Measurements from ENCODE around the gene KIAA0408. TPM values are rescaled to one million over a fixed set of nuclear protein-coding genes. Genes with fewer than 3 reads are reported as not detected.

KIAA0408 gene
- total RNA-seq, 3 donors from 2014 or later, result 1.1 to 25.0 (median 2.4) TPM

DNA sequence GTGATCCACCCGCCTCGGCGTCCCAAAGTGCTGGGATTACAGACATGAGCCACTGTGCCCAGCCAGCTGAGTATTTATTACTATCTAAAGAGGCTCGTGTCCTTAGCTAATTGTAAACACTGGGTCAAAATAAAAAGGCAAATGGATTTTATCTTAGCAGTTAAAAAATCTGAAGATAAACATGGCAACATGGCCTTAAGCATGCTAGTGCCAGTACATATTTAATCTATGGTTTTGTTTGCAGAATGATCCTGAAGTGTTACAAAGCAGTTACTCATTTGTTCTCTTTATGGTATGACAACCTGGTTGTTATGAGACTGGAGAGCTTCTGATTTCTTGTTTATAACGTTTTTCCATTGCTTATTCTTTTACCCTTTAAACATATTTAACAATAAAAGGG, 3.9 kb upstream of the KIAA0408 start:
- H3K9me3 ChIP-seq, result no peaks in the 10 kb centered on the region
- intact Hi-C loops (cut with DNase I, micrococcal nuclease), result no loop called here
- no peak for ATAC-seq
- TF ChIP-seq, protein P1, sequence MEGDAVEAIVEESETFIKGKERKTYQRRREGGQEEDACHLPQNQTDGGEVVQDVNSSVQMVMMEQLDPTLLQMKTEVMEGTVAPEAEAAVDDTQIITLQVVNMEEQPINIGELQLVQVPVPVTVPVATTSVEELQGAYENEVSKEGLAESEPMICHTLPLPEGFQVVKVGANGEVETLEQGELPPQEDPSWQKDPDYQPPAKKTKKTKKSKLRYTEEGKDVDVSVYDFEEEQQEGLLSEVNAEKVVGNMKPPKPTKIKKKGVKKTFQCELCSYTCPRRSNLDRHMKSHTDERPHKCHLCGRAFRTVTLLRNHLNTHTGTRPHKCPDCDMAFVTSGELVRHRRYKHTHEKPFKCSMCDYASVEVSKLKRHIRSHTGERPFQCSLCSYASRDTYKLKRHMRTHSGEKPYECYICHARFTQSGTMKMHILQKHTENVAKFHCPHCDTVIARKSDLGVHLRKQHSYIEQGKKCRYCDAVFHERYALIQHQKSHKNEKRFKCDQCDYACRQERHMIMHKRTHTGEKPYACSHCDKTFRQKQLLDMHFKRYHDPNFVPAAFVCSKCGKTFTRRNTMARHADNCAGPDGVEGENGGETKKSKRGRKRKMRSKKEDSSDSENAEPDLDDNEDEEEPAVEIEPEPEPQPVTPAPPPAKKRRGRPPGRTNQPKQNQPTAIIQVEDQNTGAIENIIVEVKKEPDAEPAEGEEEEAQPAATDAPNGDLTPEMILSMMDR (IDR thresholded peaks at IDR 0.05), result no peak
- H3K4me1 ChIP-seq (ENCODE audit: low read depth), result no peaks in the 10 kb centered on the region
- no peaks in the 10 kb centered on the region for H3K36me3 ChIP-seq (ENCODE audit: low read depth)
- no peak for DNase-seq
- H3K4me3 ChIP-seq, result no peak overlapping the region

DNA sequence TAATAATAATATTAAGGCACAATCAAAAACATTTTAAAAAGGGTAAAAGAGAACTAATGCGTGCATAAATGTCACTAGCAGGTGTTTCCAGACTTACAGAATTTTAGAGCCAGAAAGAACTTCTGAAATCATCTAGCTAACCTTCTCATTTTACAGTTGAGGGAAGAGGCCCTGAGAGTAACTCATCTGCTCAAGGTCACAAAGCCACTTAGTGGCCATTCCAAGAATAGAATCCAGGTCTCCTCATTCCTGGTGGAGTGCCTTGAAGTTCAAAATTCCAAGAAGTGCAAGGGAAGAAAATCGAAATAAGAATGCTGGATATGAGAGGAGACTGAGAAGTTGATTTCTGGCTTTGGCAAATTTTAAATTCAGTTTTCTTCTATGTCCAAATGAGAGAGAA, 3.2 kb upstream of the KIAA0408 start:
- Histone ChIP-seq H3K4me3 (no peak overlapping the region), H3K36me3 (ENCODE audit: low read depth) (no peaks in the 10 kb centered on the region), H3K4me1 (ENCODE audit: low read depth) (no peaks in the 10 kb centered on the region), H3K9me3 (no peaks in the 10 kb centered on the region)
- DNase-seq (no peak), ATAC-seq (no peak)
- intact Hi-C loops (cut with DNase I, micrococcal nuclease), result no loop called here
- TF ChIP-seq, protein P1 (IDR thresholded peaks at IDR 0.05), result no peak

DNA sequence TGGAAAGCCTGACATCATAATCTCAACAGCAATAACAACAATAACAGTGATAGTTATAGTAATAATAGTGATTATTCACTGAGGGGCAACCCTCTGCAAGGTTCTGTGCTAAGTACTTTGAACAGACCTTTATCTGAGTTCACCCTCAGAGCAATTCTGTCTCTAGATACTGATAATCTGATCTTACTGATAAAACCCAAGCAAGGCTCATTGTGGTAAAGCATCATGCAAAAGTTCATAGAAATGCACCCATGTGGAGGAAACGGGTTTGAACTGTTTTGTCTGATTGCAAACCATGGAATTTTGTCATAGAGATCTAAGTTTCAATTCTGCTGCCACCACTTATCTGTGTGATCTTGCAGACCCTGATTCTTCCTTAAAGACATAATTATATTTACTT, 1.3 kb upstream of the KIAA0408 start:
- no peaks in the 10 kb centered on the region for H3K36me3 ChIP-seq (ENCODE audit: low read depth)
- no peak for DNase-seq
- intact Hi-C loops (cut with DNase I, micrococcal nuclease), result no loop called here
- no peak for ATAC-seq
- no peaks in the 10 kb centered on the region for H3K9me3 ChIP-seq
- TF ChIP-seq, protein P1 (IDR thresholded peaks at IDR 0.05), result no peak
- no peak overlapping the region for H3K4me3 ChIP-seq
- no peaks in the 10 kb centered on the region for H3K4me1 ChIP-seq (ENCODE audit: low read depth)

DNA sequence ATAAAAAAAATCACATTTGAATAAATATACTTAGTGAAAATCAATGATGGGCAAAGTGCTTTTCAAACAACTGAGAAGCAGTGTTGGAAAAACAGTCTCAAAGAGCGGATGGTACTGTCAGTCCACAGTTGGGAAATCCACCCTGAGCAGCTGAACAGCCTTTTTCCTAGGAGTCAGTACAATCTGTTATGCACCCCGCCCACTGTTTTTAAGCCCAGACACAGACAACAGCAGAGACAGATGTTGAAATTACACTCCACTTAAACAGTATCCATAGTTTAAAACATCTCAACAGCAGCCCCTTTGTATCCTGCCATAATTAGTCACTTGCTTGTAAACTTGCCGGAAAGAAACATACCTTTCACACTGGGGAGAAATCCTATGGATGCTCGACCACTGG, 372 bp downstream of the KIAA0408 start:
- ATAC-seq, result peak; percentile 63
- H3K4me1 ChIP-seq (ENCODE audit: low read depth), result no peaks in the 10 kb centered on the region
- intact Hi-C loops (cut with DNase I, micrococcal nuclease), result no loop called here
- TF ChIP-seq, protein P1 (IDR thresholded peaks at IDR 0.05), result no peak
- no peaks in the 10 kb centered on the region for H3K9me3 ChIP-seq
- H3K36me3 ChIP-seq (ENCODE audit: low read depth), result no peaks in the 10 kb centered on the region
- H3K4me3 ChIP-seq, result no peak overlapping the region
- DNase-seq, result peak in 1 of 3 donors; percentile 19

DNA sequence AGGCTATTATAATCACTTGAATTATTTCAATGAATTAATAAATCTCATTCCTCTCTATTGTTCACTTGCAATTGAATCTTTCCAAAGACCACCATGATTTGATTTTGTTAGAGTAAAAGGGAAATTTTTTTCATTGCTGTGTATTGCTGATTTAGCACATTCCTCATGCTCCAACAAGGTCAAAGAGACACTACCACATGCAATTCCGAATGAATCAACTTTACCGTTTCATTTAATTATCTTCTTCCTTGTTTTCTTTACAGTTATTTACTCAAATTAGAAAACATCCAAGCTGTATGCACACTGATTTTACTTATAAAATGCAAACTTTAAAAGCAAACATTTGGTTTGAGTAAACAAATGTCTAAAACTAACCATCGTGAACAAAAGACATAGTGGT, 967 bp downstream of the KIAA0408 start:
- Histone ChIP-seq H3K4me3 (no peak overlapping the region), H3K4me1 (ENCODE audit: low read depth) (no peaks in the 10 kb centered on the region), H3K36me3 (ENCODE audit: low read depth) (no peaks in the 10 kb centered on the region), H3K9me3 (no peaks in the 10 kb centered on the region)
- intact Hi-C loops (cut with DNase I, micrococcal nuclease), result no loop called here
- TF ChIP-seq, protein P1 (IDR thresholded peaks at IDR 0.05), result no peak
- no peak for DNase-seq
- no peak for ATAC-seq

DNA sequence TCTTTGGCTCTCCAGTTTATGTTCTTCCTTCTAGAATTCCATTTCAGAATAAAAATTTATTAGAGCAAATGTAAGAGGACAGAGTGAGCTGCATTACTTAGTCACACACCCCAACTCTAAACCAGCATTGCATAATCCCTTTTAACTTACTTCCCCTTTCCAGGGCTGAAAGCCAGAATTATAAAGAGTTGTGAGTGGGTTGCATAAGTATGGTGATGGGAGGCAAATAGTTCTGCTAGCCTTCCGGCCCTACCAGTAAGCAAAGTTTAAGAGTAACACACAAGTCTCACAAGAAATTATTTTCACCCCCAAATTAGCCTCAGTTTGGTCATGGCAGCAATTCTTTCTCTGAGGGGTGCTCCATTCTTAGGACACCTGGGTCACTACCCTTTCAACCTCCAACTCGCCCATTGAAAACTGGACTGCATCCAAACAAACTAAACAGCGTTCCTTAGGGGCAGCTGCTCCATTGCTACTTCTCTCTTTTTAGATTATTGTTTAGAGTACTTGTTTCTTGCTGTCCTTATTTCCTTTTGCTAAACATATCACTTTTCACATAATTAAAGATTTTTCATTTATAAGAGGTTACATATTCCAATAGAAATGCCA, 1.6 kb downstream of the KIAA0408 start:
- intact Hi-C loops (cut with DNase I, micrococcal nuclease), result no loop called here
- no peak overlapping the region for H3K4me3 ChIP-seq
- ATAC-seq (peak; percentile 59), DNase-seq (no peak)
- no peaks in the 10 kb centered on the region for H3K36me3 ChIP-seq (ENCODE audit: low read depth)
- TF ChIP-seq, protein P1 (IDR thresholded peaks at IDR 0.05), result no peak
- H3K4me1 ChIP-seq (ENCODE audit: low read depth), result no peaks in the 10 kb centered on the region
- no peaks in the 10 kb centered on the region for H3K9me3 ChIP-seq

All from mucosa of descending colon (tissue), 3 donors.